ENCODE data around the gene TMEM174.

GRCh38 chr5:73204733-73205132 lies 31.7 kb downstream of the TMEM174 start:
- TF ChIP-seq POLR2A (IDR thresholded peaks at IDR 0.05; ENCODE audit: low read length), result no peak
- no peak for TF ChIP-seq GATA1 (IDR thresholded peaks at IDR 0.05; ENCODE audit: low read depth, low read length)

Data from erythroblast (primary cell).